ENCODE data around the gene TARBP2. TPM values are rescaled to one million over a fixed set of nuclear protein-coding genes. Genes with fewer than 3 reads are reported as not detected.

Gene TARBP2
- polyA plus RNA-seq, 2 of the 4 experiments (the other 2 are of a cell fraction), result 41.5 to 49.9 TPM

DNA sequence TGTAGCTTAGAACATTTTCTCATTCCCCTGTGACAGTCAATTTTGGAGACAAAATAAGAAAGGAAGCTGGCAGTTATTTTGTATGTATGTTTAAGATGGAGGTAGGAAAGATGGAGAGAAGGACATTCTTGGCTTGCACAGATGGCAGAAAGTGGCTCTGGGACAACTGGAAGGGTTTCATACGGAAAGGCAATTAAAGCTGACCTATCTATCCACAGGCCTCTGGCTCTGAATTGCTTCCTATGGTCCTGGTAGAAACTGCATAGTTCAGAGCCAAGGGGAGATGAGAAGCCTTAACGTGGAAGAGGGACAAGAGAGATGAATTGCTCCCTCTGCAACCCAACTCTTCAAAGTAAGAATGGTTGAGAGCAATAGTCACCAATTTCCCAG, 14.2 kb downstream of the TARBP2 start:
- H3K27ac ChIP-seq, result no peak overlapping the region
- H3K4me3 ChIP-seq, result no peak overlapping the region
- no peak overlapping the region for H3K4me2 ChIP-seq
- POLR2A ChIA-PET, result interaction anchor here (1.4 kb wide), 1 partner anchor 14 kb away, joined by 4 read pairs; the partner anchor contains the start of gene TARBP2
- no peak for TF ChIP-seq NPAS2 (CRISPR knock-in tag; IDR thresholded peaks at IDR 0.05; ENCODE audit: borderline replicate concordance)
- WGBS (ENCODE audit: missing lambda C conversion rate), result 89% methylated on average over 2 of the region's 2 CpGs
- H3K4me1 ChIP-seq, result no peaks in the 10 kb centered on the region
- CTCF ChIA-PET, result interaction anchor here (1.2 to 9.8 kb wide), 6 partner anchors 9 to 231 kb away, joined by 3 to 104 read pairs (median 4); partner anchors contain the start of genes AAAS, NPFF and TARBP2
- H3K9me3 ChIP-seq, result no peaks in the 10 kb centered on the region
- no peak for FAIRE-seq
- ATAC-seq, result no peak
- DNase-seq (ENCODE audit: low read depth in 1 of 2, low spot score in 1 of 2), result no peak

DNA sequence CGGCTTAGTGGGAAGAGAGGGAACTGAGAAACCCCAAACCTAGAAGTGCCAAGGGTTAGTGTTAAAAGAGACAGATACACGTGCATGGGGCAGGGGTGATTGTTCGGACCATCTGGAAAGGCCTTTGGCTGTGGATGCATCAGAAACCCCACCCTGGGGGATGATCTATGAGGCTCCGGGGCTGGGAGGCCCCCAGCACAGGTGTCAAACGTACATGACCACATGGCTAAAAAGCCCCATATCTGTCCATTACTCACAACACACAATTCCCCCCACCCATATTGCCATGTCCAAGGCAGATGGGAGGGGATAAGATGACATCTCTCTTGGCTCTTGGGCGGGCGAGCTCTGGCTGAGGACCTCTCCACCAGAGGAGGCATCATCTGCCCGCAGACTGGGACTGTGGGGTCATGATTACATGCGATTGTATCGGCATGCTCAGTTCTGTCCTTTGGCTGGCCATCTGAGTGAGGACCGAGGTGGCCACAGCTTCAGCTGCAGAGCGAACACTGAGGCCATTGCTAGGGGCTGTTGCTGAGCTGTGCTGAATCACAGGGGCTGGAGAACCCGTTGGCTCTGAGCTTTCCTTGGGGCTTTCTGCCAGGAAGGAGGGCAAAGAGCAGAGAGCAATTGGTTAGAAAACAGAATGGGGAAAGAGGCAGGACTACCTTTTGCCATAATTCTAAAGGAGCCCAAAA, 15.8 kb downstream of the TARBP2 start:
- Histone ChIP-seq H3K4me2 (no peak overlapping the region), H3K9me3 (no peaks in the 10 kb centered on the region), H3K27ac (no peak overlapping the region), H3K4me3 (no peak overlapping the region), H3K4me1 (no peaks in the 10 kb centered on the region)
- ATAC-seq, result no peak
- TF ChIP-seq CHD2 (IDR thresholded peaks at IDR 0.05; ENCODE audit: low read length, partially characterized antibody), result no peak
- no peak for TF ChIP-seq FOXS1 (CRISPR knock-in tag; IDR thresholded peaks at IDR 0.05)
- TF ChIP-seq TFCP2L1 (CRISPR knock-in tag; IDR thresholded peaks at IDR 0.05), result no peak
- TF ChIP-seq, protein P1, sequence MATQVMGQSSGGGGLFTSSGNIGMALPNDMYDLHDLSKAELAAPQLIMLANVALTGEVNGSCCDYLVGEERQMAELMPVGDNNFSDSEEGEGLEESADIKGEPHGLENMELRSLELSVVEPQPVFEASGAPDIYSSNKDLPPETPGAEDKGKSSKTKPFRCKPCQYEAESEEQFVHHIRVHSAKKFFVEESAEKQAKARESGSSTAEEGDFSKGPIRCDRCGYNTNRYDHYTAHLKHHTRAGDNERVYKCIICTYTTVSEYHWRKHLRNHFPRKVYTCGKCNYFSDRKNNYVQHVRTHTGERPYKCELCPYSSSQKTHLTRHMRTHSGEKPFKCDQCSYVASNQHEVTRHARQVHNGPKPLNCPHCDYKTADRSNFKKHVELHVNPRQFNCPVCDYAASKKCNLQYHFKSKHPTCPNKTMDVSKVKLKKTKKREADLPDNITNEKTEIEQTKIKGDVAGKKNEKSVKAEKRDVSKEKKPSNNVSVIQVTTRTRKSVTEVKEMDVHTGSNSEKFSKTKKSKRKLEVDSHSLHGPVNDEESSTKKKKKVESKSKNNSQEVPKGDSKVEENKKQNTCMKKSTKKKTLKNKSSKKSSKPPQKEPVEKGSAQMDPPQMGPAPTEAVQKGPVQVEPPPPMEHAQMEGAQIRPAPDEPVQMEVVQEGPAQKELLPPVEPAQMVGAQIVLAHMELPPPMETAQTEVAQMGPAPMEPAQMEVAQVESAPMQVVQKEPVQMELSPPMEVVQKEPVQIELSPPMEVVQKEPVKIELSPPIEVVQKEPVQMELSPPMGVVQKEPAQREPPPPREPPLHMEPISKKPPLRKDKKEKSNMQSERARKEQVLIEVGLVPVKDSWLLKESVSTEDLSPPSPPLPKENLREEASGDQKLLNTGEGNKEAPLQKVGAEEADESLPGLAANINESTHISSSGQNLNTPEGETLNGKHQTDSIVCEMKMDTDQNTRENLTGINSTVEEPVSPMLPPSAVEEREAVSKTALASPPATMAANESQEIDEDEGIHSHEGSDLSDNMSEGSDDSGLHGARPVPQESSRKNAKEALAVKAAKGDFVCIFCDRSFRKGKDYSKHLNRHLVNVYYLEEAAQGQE (IDR thresholded peaks at IDR 0.05), result no peak
- TF ChIP-seq EHF (CRISPR knock-in tag; IDR thresholded peaks at IDR 0.05), result no peak
- no peak for FAIRE-seq
- DNase-seq (ENCODE audit: low read depth in 1 of 2, low spot score in 1 of 2), result no peak
- 89% methylated on average over 13 of the region's 13 CpGs for WGBS (ENCODE audit: missing lambda C conversion rate)
- ChIA-PET CTCF (interaction anchor here (1.5 to 9.8 kb wide), 2 partner anchors 10 to 165 kb away, joined by 4 to 104 read pairs; partner anchors contain the start of genes NPFF and TARBP2), POLR2A (no interaction called here)

DNA sequence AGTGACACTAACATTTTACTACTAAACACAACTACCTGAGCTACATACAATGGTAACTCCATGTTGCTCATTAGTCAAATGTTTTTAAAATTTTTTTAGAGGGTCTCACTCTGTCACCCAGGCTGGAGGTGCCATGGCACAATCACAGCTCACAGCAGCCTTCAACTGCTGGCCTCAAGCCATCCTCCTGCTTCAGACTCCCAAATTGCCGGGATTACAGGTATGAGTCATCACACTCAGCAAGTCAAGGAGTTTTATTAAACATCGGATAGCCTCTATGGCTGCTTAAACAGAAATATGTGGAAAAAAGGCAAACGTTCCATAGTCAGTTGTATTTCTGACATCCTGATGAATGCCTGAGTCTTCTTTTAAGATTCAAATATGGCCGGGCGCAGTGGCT, 17.3 kb downstream of the TARBP2 start:
- DNase-seq (ENCODE audit: low read depth in 1 of 2, low spot score in 1 of 2) (no peak), ATAC-seq (no peak)

DNA sequence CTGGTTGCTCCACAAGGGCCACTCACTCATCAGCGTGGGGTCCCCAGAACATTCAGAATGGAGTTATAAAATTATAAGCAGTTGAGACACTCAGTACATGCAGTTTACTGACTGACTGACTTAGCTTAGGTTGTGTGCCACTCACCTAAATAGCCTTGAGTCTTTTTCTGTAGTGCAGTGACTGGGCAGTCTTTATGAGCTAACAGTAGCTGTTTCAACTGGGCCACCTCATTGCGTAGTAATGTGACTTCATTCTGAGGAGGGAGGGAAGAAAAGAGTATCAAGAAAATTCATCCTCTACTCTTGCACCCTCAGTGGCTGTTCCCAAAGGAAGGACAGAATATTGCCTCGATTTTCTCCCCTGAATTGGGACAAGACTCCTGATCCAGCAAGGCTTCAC, 22.0 kb downstream of the TARBP2 start:
- no peak for FAIRE-seq
- DNase-seq (ENCODE audit: low read depth in 1 of 2, low spot score in 1 of 2), result no peak
- ATAC-seq, result no peak
- Histone ChIP-seq H3K9me3 (no peaks in the 10 kb centered on the region), H3K4me2 (no peak overlapping the region), H3K4me1 (no peaks in the 10 kb centered on the region), H3K27ac (no peak overlapping the region), H3K4me3 (no peak overlapping the region)
- ChIA-PET CTCF (interaction anchor here (0.6 to 9.8 kb wide), 5 partner anchors 17 to 171 kb away, joined by 3 to 104 read pairs (median 4); partner anchors contain the start of genes NPFF and TARBP2), POLR2A (interaction anchor here (1.0 kb wide), 1 partner anchor 22 kb away, joined by 3 read pairs; the partner anchor contains the start of gene TARBP2)
- WGBS (ENCODE audit: missing lambda C conversion rate), result 81% methylated on average over 3 of the region's 3 CpGs
- TF ChIP-seq, protein P1 (IDR thresholded peaks at IDR 0.05), result no peak
- no peak for TF ChIP-seq NPAS2 (CRISPR knock-in tag; IDR thresholded peaks at IDR 0.05; ENCODE audit: borderline replicate concordance)

More for the DNA sequence above, 17.3 kb downstream of the TARBP2 start:
- 68% methylated on average over 5 of the region's 5 CpGs for WGBS (ENCODE audit: missing lambda C conversion rate)
- no peaks in the 10 kb centered on the region for H3K4me1 ChIP-seq
- CTCF ChIA-PET, result interaction anchor here (0.9 to 9.8 kb wide), 4 partner anchors 12 to 197 kb away, joined by 3 to 104 read pairs (median 4); partner anchors contain the start of genes AAAS, NPFF and TARBP2
- H3K4me2 ChIP-seq, result no peak overlapping the region
- FAIRE-seq, result no peak
- H3K27ac ChIP-seq, result no peak overlapping the region
- H3K9me3 ChIP-seq, result no peaks in the 10 kb centered on the region
- POLR2A ChIA-PET, result no interaction called here
- TF ChIP-seq FOSL2 (IDR thresholded peaks at IDR 0.05) (no peak), FOSL2 (CRISPR knock-in tag; IDR thresholded peaks at IDR 0.05) (peak; percentile 66), BHLHE40 (IDR thresholded peaks at IDR 0.05; ENCODE audit: low read depth, low read length) (no peak)
- no peak overlapping the region for H3K4me3 ChIP-seq

Data from A549 (cell line).